HG02642 (cell line): Measurements from ENCODE around the gene ZNF382.
"Not testable (repeated sequence)": the region's sequence is repeated elsewhere in the genome, so short reads cannot be mapped to it uniquely, and the experiment has no call there.

Experiments
- ATAC-seq: cut with Tn5 transposase; IDR thresholded peaks from one replicate; pipeline ENCODE4 v1.9.1; 2021; ENCODE audit warnings: mild to moderate bottlenecking; ENCODE audit not compliant: unreplicated experiment, poor library complexity

Gene ZNF382

GRCh38 chr19:36605101-36605876, at the start of gene ZNF382:
Gene ZNF382, plus strand, starts transcription at chr19:36605313. Its CDS starts 4,602 bp downstream, at chr19:36609915.
- peak; percentile 84 for ATAC-seq

GRCh38 chr19:36564391-36564790, 40.7 kb upstream of the ZNF382 start:
- ATAC-seq: no peak

GRCh38 chr19:36572593-36573019, 32.5 kb upstream of the ZNF382 start:
- ATAC-seq: no peak

GRCh38 chr19:36573020-36573894, 31.9 kb upstream of the ZNF382 start, which contains the start of gene ZNF529:
Gene ZNF529, minus strand, starts transcription at chr19:36573292. Its CDS starts 946 bp downstream, at chr19:36572346.
- peak; percentile 94 for ATAC-seq

GRCh38 chr19:36573895-36574720, 31.0 kb upstream of the ZNF382 start:
- ATAC-seq: peak; percentile 21

GRCh38 chr19:36574741-36575140, 30.4 kb upstream of the ZNF382 start:
- no peak for ATAC-seq

GRCh38 chr19:36577271-36577996, 27.7 kb upstream of the ZNF382 start:
- no peak for ATAC-seq

GRCh38 chr19:36579255-36579654, 25.9 kb upstream of the ZNF382 start:
- no peak for ATAC-seq

GRCh38 chr19:36602681-36603080, 2.4 kb upstream of the ZNF382 start:
- not testable (repeated sequence) for ATAC-seq

GRCh38 chr19:36604656-36605100, 435 bp upstream of the ZNF382 start:
- ATAC-seq: peak; percentile 83

- ATAC-seq: no peak
These were observed 865 bp downstream of the ZNF382 start for GRCh38 chr19:36605877-36606478.

- ATAC-seq: no peak
These were observed 21.9 kb downstream of the ZNF382 start for GRCh38 chr19:36627057-36627456.

- ATAC-seq: no peak
These were observed 30.2 kb downstream of the ZNF382 start for GRCh38 chr19:36635342-36635741.

- ATAC-seq: no peak
These were observed 33.9 kb downstream of the ZNF382 start for GRCh38 chr19:36638862-36639510.

- ATAC-seq: no peak
These were observed 41.6 kb downstream of the ZNF382 start for GRCh38 chr19:36646746-36647145.

GRCh38 chr19:36652958-36653357, 47.8 kb downstream of the ZNF382 start:
- no peak for ATAC-seq

- no peak for ATAC-seq
These were observed 60.7 kb downstream of the ZNF382 start for GRCh38 chr19:36665832-36666231.

GRCh38 chr19:36668646-36669045, 63.5 kb downstream of the ZNF382 start:
- no peak for ATAC-seq

- no peak for ATAC-seq
These were observed 67.3 kb downstream of the ZNF382 start for GRCh38 chr19:36672368-36672767.
